ENCODE measurements around the gene C10orf53.
"Not testable (repeated sequence)": the region's sequence is repeated elsewhere in the genome, so short reads cannot be mapped to it uniquely, and the experiment has no call there.

The C10orf53 gene

DNA sequence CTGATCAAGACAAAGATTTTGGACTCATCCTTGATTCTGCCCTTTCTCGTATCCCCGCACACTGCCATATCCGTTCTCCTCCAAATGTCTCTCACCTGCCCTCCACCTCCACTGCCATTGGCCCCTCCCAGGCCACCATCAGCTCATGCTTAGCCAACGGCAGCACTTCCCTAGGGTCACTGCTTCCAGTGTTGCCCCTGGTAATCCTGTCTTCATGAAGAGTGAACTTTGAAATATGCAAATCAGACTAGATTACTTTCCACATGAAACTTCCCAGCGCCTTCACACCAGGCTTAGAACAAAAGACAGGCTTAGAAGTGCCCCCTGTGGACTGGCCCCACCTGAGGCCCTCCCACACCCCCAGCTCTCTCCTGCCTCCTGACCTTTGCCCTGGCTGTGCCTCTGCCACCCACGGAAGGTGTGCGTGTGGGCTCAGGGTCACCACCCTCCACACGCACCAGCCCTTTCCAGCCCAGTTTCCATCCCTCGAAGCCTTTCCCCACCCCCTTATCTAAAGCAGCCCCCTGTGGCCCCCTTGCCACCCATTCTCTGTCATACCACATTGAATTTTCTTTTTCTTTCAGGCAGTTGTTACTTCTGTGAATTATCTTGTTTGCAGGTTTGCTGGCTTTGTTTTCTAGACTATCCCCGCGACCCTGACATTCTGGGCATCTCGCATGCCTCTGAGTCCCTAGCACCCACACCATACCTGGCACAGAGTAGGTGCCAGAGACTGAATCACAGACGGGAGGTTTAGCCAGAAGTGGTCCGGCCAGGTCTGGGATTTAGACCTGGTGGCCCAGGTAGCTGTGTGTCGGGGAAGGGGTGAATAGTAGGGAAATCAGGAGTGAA is 26.8 kb upstream of the C10orf53 start:
- DNase-seq = no peak

DNA sequence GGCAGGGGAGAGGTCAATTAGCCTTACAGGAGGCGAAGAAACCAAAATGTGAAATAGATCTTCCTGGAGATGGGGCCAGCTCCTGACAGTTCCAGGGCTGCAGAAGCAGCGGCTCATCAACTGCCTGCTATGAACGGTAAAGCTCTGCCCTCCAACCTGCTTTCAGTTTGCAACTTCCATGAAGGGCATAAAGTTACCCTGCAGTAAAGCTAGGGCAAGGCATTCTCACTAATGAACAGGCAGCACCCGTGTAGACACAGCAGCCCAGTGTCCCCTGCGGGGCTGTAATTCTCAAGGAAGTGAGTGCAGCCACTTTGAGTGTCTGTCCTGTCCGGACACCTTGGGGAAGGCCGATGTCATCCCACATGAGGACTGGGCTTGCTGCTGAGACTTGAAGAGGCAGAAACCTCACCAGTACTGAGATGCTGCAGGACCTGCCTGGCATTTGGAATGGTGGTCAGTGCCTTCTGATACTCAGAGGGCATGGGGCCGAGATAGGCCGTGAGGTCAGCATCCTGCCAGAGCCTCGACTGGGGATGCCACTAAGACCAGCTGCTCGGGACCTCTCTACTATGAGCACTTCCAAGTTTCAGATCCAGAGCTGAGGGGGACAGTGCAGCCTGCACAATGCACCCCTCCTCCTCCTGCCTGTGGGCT is 26.1 kb upstream of the C10orf53 start:
- DNase-seq = no peak

GRCh38 chr10:49654036-49654693 is 25.3 kb upstream of the C10orf53 start:
- DNase-seq = no peak

DNA sequence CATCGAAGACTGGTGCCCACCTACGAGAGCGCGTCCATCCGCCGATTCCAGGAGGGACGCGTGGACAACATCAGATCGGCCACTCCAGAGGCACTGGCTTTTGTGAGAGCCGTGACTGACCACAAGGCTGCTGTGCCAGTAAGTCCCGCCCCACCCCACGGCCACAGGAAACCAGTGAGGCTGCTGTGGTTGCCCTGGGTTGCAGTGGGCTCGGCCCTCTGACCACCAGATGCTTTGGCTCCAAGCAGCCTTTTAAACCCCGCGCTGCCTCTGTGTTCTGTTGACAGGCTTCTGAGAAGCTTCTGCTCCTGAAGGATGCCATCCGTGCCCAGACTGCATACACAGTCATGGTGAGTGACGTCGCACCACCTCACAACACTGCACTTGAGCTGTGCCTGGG is 24.4 kb upstream of the C10orf53 start:
- DNase-seq = no peak

DNA sequence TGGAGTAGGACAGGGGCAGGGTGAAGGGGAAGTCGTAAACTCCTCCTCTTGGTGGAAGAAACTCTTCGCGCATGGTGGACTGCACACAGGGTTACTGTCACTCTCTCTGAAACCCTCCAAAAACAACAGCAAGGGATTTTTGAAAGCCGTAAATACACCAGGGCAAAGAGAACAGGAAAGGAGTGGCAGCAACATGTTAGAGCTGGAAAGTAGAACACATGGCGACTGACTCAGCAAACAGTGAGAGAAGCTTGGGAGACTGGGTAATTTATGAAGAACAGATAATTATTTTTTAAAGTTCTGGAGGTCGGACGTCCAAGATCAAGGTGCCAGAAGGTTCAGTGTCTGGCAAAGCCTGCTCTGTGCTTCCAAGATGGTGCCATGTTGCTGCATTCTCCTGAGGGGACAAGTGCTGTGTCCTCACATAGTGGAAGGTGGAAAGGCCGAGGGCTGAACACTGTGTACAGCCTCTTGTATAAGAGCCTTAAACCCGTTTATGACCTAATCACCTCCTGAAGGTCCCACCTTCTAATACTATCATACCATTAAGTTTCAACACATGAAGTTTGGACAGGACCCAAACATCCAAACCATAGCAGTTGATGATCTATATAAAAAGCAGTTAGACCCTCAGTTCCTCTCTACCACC is 22.5 kb upstream of the C10orf53 start:
- DNase-seq = no peak

GRCh38 chr10:49657606-49658005 is 21.8 kb upstream of the C10orf53 start:
- no peak for DNase-seq

- DNase-seq = no peak
Measured at GRCh38 chr10:49661140-49661856, 18.2 kb upstream of the C10orf53 start.

- no peak for DNase-seq
Measured at GRCh38 chr10:49662169-49662830, 17.2 kb upstream of the C10orf53 start.

DNA sequence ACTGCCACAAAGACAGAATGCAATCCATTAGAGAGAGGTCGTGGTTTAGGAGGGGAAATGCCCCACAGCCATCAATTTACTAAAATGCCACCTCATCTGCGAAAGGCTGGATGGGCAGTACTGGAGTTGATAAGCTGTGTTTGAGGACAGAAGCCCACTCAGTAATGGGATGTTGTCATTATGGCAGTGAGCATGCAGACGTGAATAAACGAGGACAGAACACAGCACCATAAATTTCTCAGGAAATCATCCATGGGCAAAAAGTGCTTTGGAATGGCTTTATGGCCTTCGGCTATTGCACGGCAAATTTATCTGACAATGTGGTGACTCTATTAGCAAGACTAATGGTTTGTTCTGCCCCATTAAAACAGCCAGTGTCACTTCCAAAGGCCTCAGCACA is 15.9 kb upstream of the C10orf53 start:
- no peak for DNase-seq

- DNase-seq = no peak
Measured at GRCh38 chr10:49664006-49664841, 15.2 kb upstream of the C10orf53 start.

DNA sequence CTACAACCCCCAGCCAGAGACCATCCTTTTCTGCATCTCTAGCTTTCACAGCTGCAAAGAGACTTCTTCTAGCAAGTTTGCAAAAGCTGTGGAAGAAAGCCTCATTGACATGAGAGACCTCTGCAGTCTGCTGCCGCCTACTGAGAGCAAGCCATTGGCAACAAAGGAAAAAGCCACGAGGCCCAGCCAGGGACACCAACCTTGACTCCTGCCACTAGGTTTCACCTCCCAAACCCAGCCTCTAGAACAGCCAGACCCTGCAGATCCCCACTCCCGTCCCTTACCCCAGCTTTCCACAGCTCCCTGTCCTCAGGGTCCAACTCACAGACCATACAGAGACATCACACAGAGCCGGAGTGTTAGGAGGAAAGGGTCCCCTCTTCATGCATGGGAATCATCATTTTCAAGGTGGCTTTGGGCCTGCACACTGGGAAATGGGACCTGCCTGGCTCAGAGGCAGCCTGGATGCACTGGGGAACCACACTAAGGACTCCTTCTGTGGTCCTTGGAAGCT is 14.6 kb upstream of the C10orf53 start:
- no peak for DNase-seq

- no peak for DNase-seq
Measured at GRCh38 chr10:49666054-49666615, 13.3 kb upstream of the C10orf53 start.

- DNase-seq = no peak
Measured at GRCh38 chr10:49666685-49667084, 12.8 kb upstream of the C10orf53 start.

GRCh38 chr10:49667991-49668390 is 11.5 kb upstream of the C10orf53 start:
- DNase-seq = no peak

- no peak for DNase-seq
Measured at GRCh38 chr10:49668684-49669083, 10.8 kb upstream of the C10orf53 start.

- DNase-seq = no peak
Measured at GRCh38 chr10:49678827-49679479, 498 bp upstream of the C10orf53 start.

DNA sequence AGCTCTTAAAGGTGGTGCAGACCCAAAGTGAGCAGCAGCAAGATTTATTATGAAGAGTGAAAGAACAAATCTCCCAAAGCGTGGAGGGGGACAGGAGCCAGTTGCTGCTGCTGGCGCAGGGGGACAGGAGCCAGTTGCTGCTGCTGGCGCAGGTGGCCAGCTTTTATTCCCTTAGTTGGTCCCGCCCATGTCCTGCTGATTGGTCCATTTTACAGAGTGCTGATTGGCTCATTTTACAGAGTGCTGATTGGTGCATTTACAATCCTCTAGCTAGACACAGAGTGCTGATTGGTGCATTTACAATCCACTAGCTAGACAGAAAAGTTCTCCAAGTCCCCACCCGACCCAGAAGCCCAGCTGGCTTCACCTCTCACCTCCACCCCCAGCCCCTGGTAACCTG is 3.0 kb downstream of the C10orf53 start:
- DNase-seq = not testable (repeated sequence)

DNA sequence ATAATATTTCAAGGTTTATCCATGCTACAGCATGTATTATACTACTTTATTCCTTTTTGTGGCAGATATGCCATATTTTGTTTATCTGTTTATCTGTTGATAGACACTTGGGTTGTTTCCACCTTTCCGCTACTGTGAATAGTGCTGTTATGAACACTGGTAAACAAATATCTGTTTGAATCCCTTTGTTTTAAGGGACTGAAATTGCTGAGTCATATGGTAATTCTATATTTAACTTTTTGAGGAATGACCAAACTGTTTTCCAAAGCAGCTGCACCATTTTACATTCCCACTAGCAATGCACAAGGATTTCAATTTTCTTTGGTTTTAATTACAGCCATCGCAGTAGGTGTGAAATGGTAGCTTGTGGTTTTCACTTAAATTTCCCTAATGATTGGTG is 3.4 kb downstream of the C10orf53 start:
- DNase-seq = no peak

- no peak for DNase-seq
Measured at GRCh38 chr10:49686651-49687050, 7.2 kb downstream of the C10orf53 start.

- no peak for DNase-seq
Measured at GRCh38 chr10:49688261-49688846, 8.9 kb downstream of the C10orf53 start.

All from effector CD4-positive, alpha-beta T cell (primary cell).